CD8-positive, alpha-beta memory T cell (primary cell): ENCODE measurements around the gene LRRC75A. TPM values are rescaled to one million over a fixed set of nuclear protein-coding genes. Genes with fewer than 3 reads are reported as not detected.

Experiments
- CTCF ChIA-PET: fragments of 350-600 bp; sonication (Branson Sonifier 250); formaldehyde crosslinking; loops from one replicate; lab custom pipeline; 2021; ENCODE audit warnings: antibody characterized with exemption; lab: Charles Lee
- POLR2A ChIA-PET: fragments of 350-600 bp; sonication (Branson Sonifier 250); formaldehyde crosslinking; loops from one replicate; lab custom pipeline; 2021; ENCODE audit warnings: antibody characterized with exemption; lab: Charles Lee
- DNase-seq, 5 donors: peaks; one replicate each; pipeline versions ENCODE4 v3.0.0 to v3.0.0-alpha.2; 2020 to 2022; ENCODE audit warnings: mixed read lengths in 1 of 5
- H3K27ac ChIP-seq: one replicate; pipeline ENCODE4 v1.7.0; 2013; ENCODE audit warnings: low read depth, mild to moderate bottlenecking, low read length, moderate library complexity
- H3K27me3 ChIP-seq: 2 replicates; pipeline ENCODE4 v1.7.0; 2013; ENCODE audit warnings: low read length, mild to moderate bottlenecking; ENCODE audit not compliant: insufficient read depth, poor library complexity, severe bottlenecking
- H3K36me3 ChIP-seq: 2 replicates; pipeline ENCODE4 v1.7.0; 2013; ENCODE audit warnings: mild to moderate bottlenecking, low read length, moderate library complexity; ENCODE audit not compliant: insufficient read depth
- H3K4me1 ChIP-seq: 2 replicates; pipeline ENCODE4 v1.7.0; 2013; ENCODE audit warnings: mild to moderate bottlenecking, low read length, moderate library complexity; ENCODE audit not compliant: insufficient read depth
- H3K4me3 ChIP-seq: 2 replicates; pipeline ENCODE4 v1.7.0; 2013; ENCODE audit warnings: mild to moderate bottlenecking, low read length
- H3K9me3 ChIP-seq: 2 replicates; pipeline ENCODE4 v1.7.0; 2013; ENCODE audit warnings: mild to moderate bottlenecking, low read length
- H3K27ac Mint-ChIP-seq, 8 donors: one replicate each; pipeline ENCODE4 v1.8.0; 2020 to 2021; ENCODE audit warnings: mixed read lengths in 8 of 8, mild to moderate bottlenecking in 6 of 8, inconsistent platforms in 3 of 8, moderate library complexity in 3 of 8
- H3K27me3 Mint-ChIP-seq, 2 donors: one replicate each; pipeline ENCODE4 v1.8.0; 2020 to 2021; ENCODE audit warnings: mixed read lengths in 2 of 2, mild to moderate bottlenecking in 1 of 2, moderate library complexity in 1 of 2
- H3K36me3 Mint-ChIP-seq, 3 donors: one replicate each; pipeline ENCODE4 v1.8.0; 2020 to 2021; ENCODE audit warnings: mixed read lengths in 3 of 3, inconsistent platforms in 1 of 3, mild to moderate bottlenecking in 1 of 3
- H3K4me1 Mint-ChIP-seq, 3 donors: one replicate each; pipeline ENCODE4 v1.8.0; 2020 to 2021; ENCODE audit warnings: mixed read lengths in 3 of 3, inconsistent platforms in 1 of 3, mild to moderate bottlenecking in 1 of 3
- H3K4me3 Mint-ChIP-seq, 7 donors: one replicate each; pipeline ENCODE4 v1.8.0; 2020 to 2021; ENCODE audit warnings: mixed read lengths in 7 of 7, mild to moderate bottlenecking in 6 of 7, moderate library complexity in 4 of 7, inconsistent platforms in 2 of 7
- H3K9me3 Mint-ChIP-seq, 5 donors: one replicate each; pipeline ENCODE4 v1.8.0; 2020 to 2022; ENCODE audit warnings: mixed read lengths in 5 of 5, mild to moderate bottlenecking in 3 of 5, moderate library complexity in 2 of 5, inconsistent platforms in 1 of 5
- polyA plus RNA-seq: library from polyadenylated mRNA; unstranded; fragments of 300-500 nt; fragmentation: Illumina TruSeq; gene quantifications from one replicate; pipeline ENCODE4 v1.2.3, GENCODE V29; 2021
- total RNA-seq, 2 experiments: library from RNA; stranded (reverse); gene quantifications; one replicate each; pipeline ENCODE4 v1.2.3, GENCODE V29; 2021

Gene LRRC75A
- total and polyA plus RNA-seq, 3 experiments from 2014 or later: 2.2 to 4.6 (median 2.6) TPM

DNA sequence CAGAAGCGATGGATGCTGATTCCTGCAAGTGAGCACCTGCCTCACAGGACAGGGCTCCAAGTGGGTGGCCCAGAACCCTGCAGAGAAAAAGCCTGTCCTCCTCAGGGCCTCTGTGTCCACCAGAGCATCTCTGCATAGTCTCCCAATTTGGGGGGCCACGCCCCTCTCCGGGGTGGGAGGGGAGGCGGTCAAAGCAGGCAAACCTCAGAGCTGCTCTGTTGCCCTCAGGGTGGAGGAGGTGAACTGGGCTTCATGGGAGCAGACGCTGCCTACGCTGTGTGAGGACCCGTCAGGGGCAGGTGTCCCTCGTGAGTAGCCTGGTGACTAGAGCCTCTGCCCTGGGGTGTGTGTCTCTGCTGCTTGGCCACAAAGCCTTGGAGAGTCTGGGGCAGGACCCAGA, 57.3 kb downstream of the LRRC75A start:
- Histone ChIP-seq H3K4me3 (no peak overlapping the region), H3K4me1 (peaks cover 5% of the 10 kb centered on the region), H3K27ac (no peak overlapping the region), H3K27me3 (no peaks in the 10 kb centered on the region), H3K36me3 (no peaks in the 10 kb centered on the region), H3K9me3 (no peaks in the 10 kb centered on the region)
- DNase-seq: no peak
- Mint-ChIP-seq H3K36me3 (peaks cover 0 to 37% (median 2%) of the 10 kb centered on the region in 3 donors), H3K27me3 (no peaks in the 10 kb centered on the region), H3K4me3 (no peak overlapping the region), H3K4me1 (peaks cover 19 to 27% (median 24%) of the 10 kb centered on the region in 3 donors), H3K9me3 (no peaks in the 10 kb centered on the region), H3K27ac (no peak overlapping the region)
- ChIA-PET CTCF (no interaction called here), POLR2A (no interaction called here)

DNA sequence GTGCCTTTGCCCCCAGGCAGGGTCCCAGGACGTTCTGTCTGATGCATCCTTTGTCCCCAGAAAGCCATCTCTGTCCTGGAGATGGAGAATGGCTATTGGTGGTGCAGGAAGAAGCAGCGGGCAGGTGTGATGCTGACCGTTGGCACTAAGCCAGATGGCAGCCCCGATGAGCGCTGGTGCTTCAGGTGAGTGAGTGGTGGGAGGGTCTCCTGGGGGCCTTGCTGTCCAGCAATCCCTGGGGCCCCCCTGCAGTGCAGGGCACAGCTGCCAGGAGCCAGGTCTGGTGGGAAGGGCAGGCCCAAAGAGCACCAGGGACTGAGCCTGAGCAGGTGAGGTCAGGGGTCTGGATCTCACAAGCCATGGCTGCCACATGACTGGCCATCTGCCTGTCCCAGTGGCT, 58.5 kb downstream of the LRRC75A start:
- H3K9me3 ChIP-seq: no peaks in the 10 kb centered on the region
- Mint-ChIP-seq H3K27me3 (no peaks in the 10 kb centered on the region), H3K9me3 (no peaks in the 10 kb centered on the region), H3K36me3 (peaks cover 0 to 39% (median 6%) of the 10 kb centered on the region in 3 donors), H3K4me1 (peaks cover 14 to 20% (median 20%) of the 10 kb centered on the region in 3 donors), H3K27ac (peak overlapping the region in 1 of 8 donors; percentile 29), H3K4me3 (no peak overlapping the region)
- CTCF ChIA-PET: interaction anchor here (1.8 kb wide), 1 partner anchor 69 kb away, joined by 5 read pairs; no protein-coding TSS in a partner anchor
- H3K4me1 ChIP-seq: peaks cover 5% of the 10 kb centered on the region
- POLR2A ChIA-PET: no interaction called here
- H3K36me3 ChIP-seq: peaks cover 8% of the 10 kb centered on the region
- no peaks in the 10 kb centered on the region for H3K27me3 ChIP-seq
- H3K27ac ChIP-seq: no peak overlapping the region
- H3K4me3 ChIP-seq: no peak overlapping the region
- no peak for DNase-seq

DNA sequence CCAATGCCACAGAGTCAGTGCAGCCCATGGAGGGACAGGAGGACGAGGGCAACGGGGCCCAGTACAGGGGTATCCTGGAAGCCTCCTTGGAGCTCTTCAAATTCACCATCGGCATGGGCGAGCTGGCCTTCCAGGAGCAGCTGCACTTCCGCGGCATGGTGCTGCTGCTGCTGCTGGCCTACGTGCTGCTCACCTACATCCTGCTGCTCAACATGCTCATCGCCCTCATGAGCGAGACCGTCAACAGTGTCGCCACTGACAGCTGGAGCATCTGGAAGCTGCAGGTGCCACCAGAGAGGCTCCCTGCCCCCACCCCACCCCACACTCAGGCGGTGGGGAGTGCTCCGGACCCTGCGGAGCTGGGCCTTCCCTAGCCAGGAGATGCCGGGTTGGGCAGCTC, 60.0 kb downstream of the LRRC75A start:
- Histone ChIP-seq H3K27ac (no peak overlapping the region), H3K4me3 (no peak overlapping the region), H3K4me1 (no peaks in the 10 kb centered on the region), H3K9me3 (no peaks in the 10 kb centered on the region), H3K36me3 (peaks cover 22% of the 10 kb centered on the region), H3K27me3 (no peaks in the 10 kb centered on the region)
- Mint-ChIP-seq H3K4me3 (no peak overlapping the region), H3K9me3 (no peaks in the 10 kb centered on the region), H3K27me3 (no peaks in the 10 kb centered on the region), H3K27ac (no peak overlapping the region), H3K36me3 (peaks cover 0 to 51% (median 6%) of the 10 kb centered on the region in 3 donors), H3K4me1 (peaks cover 9 to 14% (median 10%) of the 10 kb centered on the region in 3 donors)
- POLR2A ChIA-PET: no interaction called here
- no peak for DNase-seq
- CTCF ChIA-PET: interaction anchor here (1.8 kb wide), 1 partner anchor 68 kb away, joined by 5 read pairs; no protein-coding TSS in a partner anchor

DNA sequence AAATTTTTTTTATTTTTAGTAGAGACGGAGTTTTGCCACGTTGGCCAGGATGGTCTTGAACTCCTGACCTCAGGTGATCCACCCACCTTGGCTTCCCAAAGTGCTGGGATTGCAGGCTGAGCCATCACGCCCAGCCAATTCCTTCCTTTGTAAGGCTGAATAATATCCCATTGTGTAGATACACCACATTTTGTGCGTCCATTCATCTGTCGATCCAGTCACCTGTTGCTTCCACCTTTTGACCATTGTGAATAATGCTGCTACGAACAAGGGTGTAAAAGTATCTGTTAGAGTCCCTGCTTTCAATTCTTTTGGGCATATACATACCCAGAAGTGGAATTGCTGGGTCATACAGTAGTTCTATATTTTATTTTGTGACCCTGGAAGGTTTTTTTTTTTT, 61.3 kb downstream of the LRRC75A start:
- H3K27ac Mint-ChIP-seq: peak overlapping the region in 3 of 8 donors; percentile 5 to 47 (median 8)
- Histone ChIP-seq H3K36me3 (peaks cover 35% of the 10 kb centered on the region), H3K4me3 (no peak overlapping the region), H3K27me3 (no peaks in the 10 kb centered on the region), H3K9me3 (no peaks in the 10 kb centered on the region), H3K4me1 (no peaks in the 10 kb centered on the region), H3K27ac (no peak overlapping the region)
- ChIA-PET POLR2A (no interaction called here), CTCF (interaction anchor here (2.1 kb wide), 1 partner anchor 15 kb away, joined by 6 read pairs; the partner anchor contains the start of gene TRPV2)
- H3K4me3 Mint-ChIP-seq: no peak overlapping the region
- H3K9me3 Mint-ChIP-seq: no peaks in the 10 kb centered on the region
- peaks cover 4 to 7% (median 6%) of the 10 kb centered on the region in 3 donors for H3K4me1 Mint-ChIP-seq
- no peak for DNase-seq
- H3K36me3 Mint-ChIP-seq: peaks cover 0 to 62% (median 10%) of the 10 kb centered on the region in 3 donors
- H3K27me3 Mint-ChIP-seq: no peaks in the 10 kb centered on the region

DNA sequence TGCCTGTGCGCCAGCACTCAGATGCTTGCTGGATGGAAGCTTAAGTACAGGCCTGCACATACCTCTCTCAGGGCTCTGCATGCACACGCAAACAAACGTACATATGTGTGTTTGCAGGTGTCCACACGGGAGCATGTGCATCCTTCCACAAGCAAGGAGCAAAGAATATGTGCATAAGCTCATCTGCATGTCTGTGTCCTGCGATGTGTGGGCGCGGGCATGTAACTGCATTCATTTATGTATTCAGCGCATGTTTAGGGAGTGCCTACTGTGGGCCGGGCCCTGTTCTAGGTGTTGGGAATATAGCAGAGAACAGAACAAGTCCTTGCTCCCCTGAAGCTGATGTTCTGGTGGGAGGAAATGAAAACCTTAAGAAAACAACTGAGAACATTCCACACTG, 62.9 kb downstream of the LRRC75A start:
- DNase-seq: no peak
- CTCF ChIA-PET: interaction anchor here (2.1 kb wide), 1 partner anchor 13 kb away, joined by 6 read pairs; the partner anchor contains the start of gene TRPV2
- H3K27ac ChIP-seq: no peak overlapping the region
- Mint-ChIP-seq H3K27ac (peak overlapping the region in 4 of 8 donors; percentile 48 to 82 (median 60)), H3K4me3 (no peak overlapping the region), H3K36me3 (peaks cover 0 to 70% (median 11%) of the 10 kb centered on the region in 3 donors), H3K27me3 (no peaks in the 10 kb centered on the region), H3K4me1 (peaks cover 3 to 4% (median 4%) of the 10 kb centered on the region in 3 donors), H3K9me3 (no peaks in the 10 kb centered on the region)
- peaks cover 43% of the 10 kb centered on the region for H3K36me3 ChIP-seq
- H3K4me3 ChIP-seq: no peak overlapping the region
- no peaks in the 10 kb centered on the region for H3K9me3 ChIP-seq
- no peaks in the 10 kb centered on the region for H3K27me3 ChIP-seq
- H3K4me1 ChIP-seq: no peaks in the 10 kb centered on the region
- POLR2A ChIA-PET: interaction anchor here (1.3 kb wide), 1 partner anchor 13 kb away, joined by 3 read pairs; no protein-coding TSS in a partner anchor

DNA sequence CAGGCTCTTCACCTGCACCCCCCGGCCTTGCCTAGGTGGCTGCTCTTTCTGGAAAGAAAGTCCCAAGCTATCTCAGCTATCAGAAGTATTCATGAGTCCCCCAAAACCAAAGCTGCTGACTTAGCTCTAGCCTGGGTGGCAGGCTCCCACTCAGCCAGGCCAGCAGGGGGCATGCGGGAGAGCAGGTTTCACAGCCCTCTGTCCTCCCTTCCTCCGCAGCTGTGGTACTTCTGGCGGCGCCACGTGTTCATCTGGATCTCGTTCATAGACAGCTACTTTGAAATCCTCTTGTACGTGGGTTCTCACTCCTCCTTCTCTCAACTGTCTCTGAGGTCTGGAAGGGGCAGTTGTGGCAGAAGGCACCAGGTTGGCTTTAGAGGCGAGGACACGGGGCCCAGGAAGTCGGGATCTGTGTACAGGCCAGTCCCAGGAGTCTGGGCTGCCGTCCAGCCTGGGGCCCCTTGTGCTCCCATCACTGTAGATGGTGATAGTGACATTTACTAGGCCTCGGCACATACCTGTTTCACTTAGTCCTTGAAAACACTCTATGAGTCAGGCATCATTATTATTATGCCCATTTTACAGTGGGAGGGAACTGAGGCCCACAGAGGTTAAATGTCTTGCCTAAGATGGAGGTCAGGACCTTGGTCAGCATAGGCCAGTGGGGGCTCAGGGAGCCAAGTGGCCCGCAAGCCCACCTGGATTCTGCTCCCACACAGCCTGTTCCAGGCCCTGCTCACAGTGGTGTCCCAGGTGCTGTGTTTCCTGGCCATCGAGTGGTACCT, 63.7 kb downstream of the LRRC75A start:
- ChIA-PET POLR2A (interaction anchor here (0.6 to 1.3 kb wide), 3 partner anchors 10 to 16 kb away, joined by 3 read pairs; no protein-coding TSS in a partner anchor), CTCF (interaction anchor here (0.9 to 4.3 kb wide), 7 partner anchors 12 to 93 kb away, joined by 3 to 23 read pairs (median 4); partner anchors contain the start of gene TRPV2)
- no peak overlapping the region for H3K4me3 ChIP-seq
- H3K9me3 Mint-ChIP-seq: no peaks in the 10 kb centered on the region
- no peaks in the 10 kb centered on the region for H3K9me3 ChIP-seq
- peak overlapping the region in 1 of 8 donors; percentile 11 for H3K27ac Mint-ChIP-seq
- DNase-seq: peak in 1 of 5 donors; percentile 13
- no peak overlapping the region for H3K27ac ChIP-seq
- no peak overlapping the region for H3K4me3 Mint-ChIP-seq
- H3K27me3 Mint-ChIP-seq: no peaks in the 10 kb centered on the region
- no peaks in the 10 kb centered on the region for H3K27me3 ChIP-seq
- peaks cover 0 to 74% (median 11%) of the 10 kb centered on the region in 3 donors for H3K36me3 Mint-ChIP-seq
- H3K4me1 Mint-ChIP-seq: peaks cover 3 to 7% (median 4%) of the 10 kb centered on the region in 3 donors
- no peaks in the 10 kb centered on the region for H3K4me1 ChIP-seq
- peaks cover 47% of the 10 kb centered on the region for H3K36me3 ChIP-seq

DNA sequence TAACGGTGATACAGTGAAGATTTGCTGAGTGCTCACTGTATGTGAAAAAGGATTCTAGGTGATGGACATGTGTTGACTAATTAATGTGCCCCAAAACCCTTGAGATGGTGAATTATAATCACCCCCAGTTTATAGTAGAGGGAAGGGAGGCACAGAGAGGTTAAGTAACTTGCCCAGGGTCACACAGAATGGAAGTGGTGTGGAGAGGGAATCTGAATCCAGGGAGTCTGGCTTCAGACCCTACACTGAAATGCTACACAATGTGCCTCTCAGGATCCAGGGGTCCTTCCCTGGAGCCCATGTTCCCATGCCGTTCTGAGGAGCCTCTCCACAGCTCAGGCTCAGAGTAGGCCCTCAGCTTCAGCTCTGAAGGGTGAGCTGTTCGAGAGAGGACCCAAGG, 65.0 kb downstream of the LRRC75A start:
- no peak overlapping the region for H3K27ac ChIP-seq
- Mint-ChIP-seq H3K9me3 (no peaks in the 10 kb centered on the region), H3K4me1 (peaks cover 3 to 15% (median 4%) of the 10 kb centered on the region in 3 donors), H3K4me3 (no peak overlapping the region), H3K36me3 (peaks cover 3 to 78% (median 9%) of the 10 kb centered on the region in 3 donors), H3K27me3 (no peaks in the 10 kb centered on the region), H3K27ac (peak overlapping the region in 2 of 8 donors; percentile 50 to 70)
- H3K4me3 ChIP-seq: no peak overlapping the region
- ChIA-PET CTCF (interaction anchor here (0.9 to 4.3 kb wide), 5 partner anchors 11 to 48 kb away, joined by 3 to 23 read pairs (median 4); partner anchors contain the start of gene TRPV2), POLR2A (no interaction called here)
- DNase-seq: no peak
- peaks cover 57% of the 10 kb centered on the region for H3K36me3 ChIP-seq
- H3K27me3 ChIP-seq: no peaks in the 10 kb centered on the region
- H3K9me3 ChIP-seq: no peaks in the 10 kb centered on the region
- H3K4me1 ChIP-seq: no peaks in the 10 kb centered on the region
